Measurements from ENCODE around the gene B3GNT8.

DNA sequence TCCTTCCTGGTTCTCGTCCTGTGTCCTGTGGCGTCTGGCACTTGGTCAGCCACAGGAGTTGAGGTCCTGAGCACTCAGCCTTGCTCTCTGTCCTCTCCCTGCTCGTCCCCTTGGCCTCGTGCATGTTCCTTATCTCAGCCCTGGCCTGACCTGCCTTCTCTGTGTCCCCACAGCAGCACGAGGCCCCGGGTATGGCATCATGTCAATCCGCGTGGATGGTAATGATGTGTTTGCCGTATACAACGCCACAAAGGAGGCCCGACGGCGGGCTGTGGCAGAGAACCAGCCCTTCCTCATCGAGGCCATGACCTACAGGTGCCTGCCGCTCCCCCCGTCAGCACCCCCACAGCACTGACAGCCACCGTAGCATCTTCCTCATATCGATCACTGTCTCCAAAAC lies 4.7 kb downstream of the B3GNT8 start:
- TF ChIP-seq, protein P1, sequence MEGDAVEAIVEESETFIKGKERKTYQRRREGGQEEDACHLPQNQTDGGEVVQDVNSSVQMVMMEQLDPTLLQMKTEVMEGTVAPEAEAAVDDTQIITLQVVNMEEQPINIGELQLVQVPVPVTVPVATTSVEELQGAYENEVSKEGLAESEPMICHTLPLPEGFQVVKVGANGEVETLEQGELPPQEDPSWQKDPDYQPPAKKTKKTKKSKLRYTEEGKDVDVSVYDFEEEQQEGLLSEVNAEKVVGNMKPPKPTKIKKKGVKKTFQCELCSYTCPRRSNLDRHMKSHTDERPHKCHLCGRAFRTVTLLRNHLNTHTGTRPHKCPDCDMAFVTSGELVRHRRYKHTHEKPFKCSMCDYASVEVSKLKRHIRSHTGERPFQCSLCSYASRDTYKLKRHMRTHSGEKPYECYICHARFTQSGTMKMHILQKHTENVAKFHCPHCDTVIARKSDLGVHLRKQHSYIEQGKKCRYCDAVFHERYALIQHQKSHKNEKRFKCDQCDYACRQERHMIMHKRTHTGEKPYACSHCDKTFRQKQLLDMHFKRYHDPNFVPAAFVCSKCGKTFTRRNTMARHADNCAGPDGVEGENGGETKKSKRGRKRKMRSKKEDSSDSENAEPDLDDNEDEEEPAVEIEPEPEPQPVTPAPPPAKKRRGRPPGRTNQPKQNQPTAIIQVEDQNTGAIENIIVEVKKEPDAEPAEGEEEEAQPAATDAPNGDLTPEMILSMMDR (IDR thresholded peaks at IDR 0.05): no peak
- TF ChIP-seq EZH2 (IDR thresholded peaks at IDR 0.05; ENCODE audit: borderline replicate concordance, insufficient read depth, low read depth, low read length, poor library complexity, severe bottlenecking): no peak
